GM23248 (cell line): Measurements from ENCODE around the gene PTPN6. TPM values are rescaled to one million over a fixed set of nuclear protein-coding genes. Genes with fewer than 3 reads are reported as not detected.
"Not testable (repeated sequence)": the region's sequence is repeated elsewhere in the genome, so short reads cannot be mapped to it uniquely, and the experiment has no call there.

ENCODE experiments used
- DNase-seq: peaks from one replicate; pipeline ENCODE4 v3.0.0-alpha.2; 2015
- H2AFZ ChIP-seq: fragments of 200-600 bp; sonication (generic); 2 replicates; pipeline ENCODE4 v1.6.1; 2016; ENCODE audit warnings: antibody characterized with exemption
- H3F3A ChIP-seq: fragments of 200-600 bp; sonication (generic); 2 replicates; pipeline ENCODE4 v1.6.1; 2016; ENCODE audit warnings: mild to moderate bottlenecking, antibody characterized with exemption, mixed run types; ENCODE audit not compliant: insufficient read depth
- H3K27ac ChIP-seq: fragments of 200-600 bp; sonication (generic); 2 replicates; pipeline ENCODE4 v1.5.1; 2016; ENCODE audit warnings: mild to moderate bottlenecking
- H3K27me3 ChIP-seq: fragments of 200-600 bp; sonication (generic); replicated peaks from 2 replicates; pipeline ENCODE4 v1.6.1; 2016; ENCODE audit warnings: mild to moderate bottlenecking; ENCODE audit not compliant: insufficient read depth
- H3K36me3 ChIP-seq: fragments of 200-600 bp; sonication (generic); 2 replicates; pipeline ENCODE4 v1.6.1; 2016; ENCODE audit warnings: low read depth, mild to moderate bottlenecking
- H3K4me1 ChIP-seq: fragments of 200-600 bp; sonication (generic); 2 replicates; pipeline ENCODE4 v1.6.1; 2016; ENCODE audit warnings: mild to moderate bottlenecking; ENCODE audit not compliant: insufficient read depth
- H3K4me2 ChIP-seq: fragments of 200-600 bp; sonication (generic); one replicate; pipeline ENCODE4 v1.6.1; 2016; ENCODE audit warnings: mild to moderate bottlenecking; ENCODE audit not compliant: unreplicated experiment
- H3K4me3 ChIP-seq: fragments of 200-600 bp; sonication (generic); 2 replicates; pipeline ENCODE4 v1.5.1; 2016; ENCODE audit warnings: mild to moderate bottlenecking
- H3K79me2 ChIP-seq: fragments of 200-600 bp; sonication (generic); 2 replicates; pipeline ENCODE4 v1.6.1; 2016; ENCODE audit warnings: mild to moderate bottlenecking; ENCODE audit not compliant: insufficient read depth
- H3K9ac ChIP-seq: fragments of 200-600 bp; sonication (generic); 2 replicates; pipeline ENCODE4 v1.6.1; 2016; ENCODE audit warnings: mild to moderate bottlenecking
- H3K9me2 ChIP-seq: fragments of 200-600 bp; sonication (generic); 2 replicates; pipeline ENCODE4 v1.6.1; 2016; ENCODE audit warnings: mixed run types, mild to moderate bottlenecking, moderate library complexity; ENCODE audit not compliant: insufficient read depth
- H3K9me3 ChIP-seq: fragments of 200-600 bp; sonication (generic); one replicate; pipeline ENCODE4 v1.6.1; 2017; ENCODE audit warnings: low read depth
- H4K20me1 ChIP-seq: fragments of 200-600 bp; sonication (generic); 2 replicates; pipeline ENCODE4 v1.6.0; 2016; ENCODE audit not compliant: insufficient read depth
- EZH2 ChIP-seq: fragments of 200-600 bp; sonication (generic); IDR thresholded peaks from 2 replicates; pipeline ENCODE4 v1.6.1; 2018; ENCODE audit warnings: antibody characterized with exemption, mild to moderate bottlenecking; ENCODE audit not compliant: insufficient read depth, poor library complexity, severe bottlenecking
- EZH2phosphoT487 ChIP-seq: fragments of 200-600 bp; sonication (generic); IDR thresholded peaks from 2 replicates; pipeline ENCODE4 v1.6.1; 2018; ENCODE audit warnings: antibody characterized with exemption, moderate library complexity, mild to moderate bottlenecking, low read depth; ENCODE audit not compliant: insufficient read depth
- WGBS, 2 experiments: methylation state at CpG; one replicate each; pipeline ENCODE4 v1.1.6; 2015 to 2017; ENCODE audit warnings: low lambda C conversion rate in 2 of 2, low coverage in 1 of 2; ENCODE audit errors: missing lambda C conversion rate in 2 of 2; 5-methylcytosine and 5-hydroxymethylcytosine counted together
- in situ Hi-C: fragments of 300-500 bp; cut with MboI; formaldehyde crosslinking; loops from 2 replicates; pipeline ENCODE4 v1.15.0; 2020
- polyA plus RNA-seq: library from polyadenylated mRNA; unstranded; fragments of >200 nt; fragmentation: Nextera tagmentation; extraction: Ambion mirVana; gene quantifications from 2 replicates; pipeline ENCODE4 v1.2.1, GENCODE V29; 2016
- total RNA-seq: library from RNA; depleted of rRNA; stranded (reverse); fragments of >200 nt; shearing (Covaris generic); gene quantifications from 2 replicates; pipeline ENCODE4 v1.2.3, GENCODE V29; 2014

The PTPN6 gene
- total and polyA plus RNA-seq, 2 experiments from 2014 or later: 0.21 TPM; not detected in 1

GRCh38 chr12:6905414-6906040, 45.6 kb upstream of the PTPN6 start:
- Histone ChIP-seq H3K27ac (peak overlapping the region; percentile 75), H3K9me2 (no peaks in the 10 kb centered on the region), H3K4me3 (peak overlapping the region; percentile 97), H3K4me1 (peaks cover 8% of the 10 kb centered on the region; the same call in 1 of the 2 replicates), H3K9ac (peak overlapping the region; percentile 96), H3K9me3 (no peaks in the 10 kb centered on the region), H3K4me2 (peak overlapping the region; percentile 100), H2AFZ (peak overlapping the region; percentile 97), H3K79me2 (no peaks in the 10 kb centered on the region), H4K20me1 (no peaks in the 10 kb centered on the region), H3K36me3 (no peaks in the 10 kb centered on the region), H3F3A (no peaks in the 10 kb centered on the region), H3K27me3 (no peaks in the 10 kb centered on the region)
- no peak for DNase-seq
- in situ Hi-C loops: no loop called here
- TF ChIP-seq EZH2phosphoT487 (no peak), EZH2 (no peak)
- 33 to 39% methylated on average over 4 to 5 of the region's 5 CpGs for WGBS, 2 experiments

- H4K20me1 ChIP-seq, H3K79me2 ChIP-seq, H3K9ac ChIP-seq, H2AFZ ChIP-seq, H3K9me3 ChIP-seq, H3K36me3 ChIP-seq, DNase-seq, H3K4me2 ChIP-seq, H3K27ac ChIP-seq, H3F3A ChIP-seq, in situ Hi-C loops, H3K4me1 ChIP-seq, H3K9me2 ChIP-seq, H3K27me3 ChIP-seq, H3K4me3 ChIP-seq: not testable (repeated sequence)
- WGBS, 2 experiments: 88 to 94% methylated on average over 11 of the region's 11 CpGs
Measured at GRCh38 chr12:6908141-6908540, 43.0 kb upstream of the PTPN6 start.

GRCh38 chr12:6909421-6910145, 41.6 kb upstream of the PTPN6 start:
- Histone ChIP-seq H3K4me1 (peaks cover 7% of the 10 kb centered on the region; the same call in 1 of the 2 replicates), H3K4me3 (no peak overlapping the region), H3K27ac (no peak overlapping the region), H3K79me2 (no peaks in the 10 kb centered on the region), H2AFZ (no peak overlapping the region), H3K9ac (no peak overlapping the region), H3K9me3 (no peaks in the 10 kb centered on the region), H3K36me3 (no peaks in the 10 kb centered on the region), H3K4me2 (no peak overlapping the region), H3F3A (no peaks in the 10 kb centered on the region), H4K20me1 (no peaks in the 10 kb centered on the region), H3K27me3 (no peaks in the 10 kb centered on the region), H3K9me2 (no peaks in the 10 kb centered on the region)
- in situ Hi-C loops: no loop called here
- DNase-seq: no peak
- WGBS, 2 experiments: 48 to 62% methylated on average over 4 of the region's 4 CpGs
- TF ChIP-seq EZH2 (no peak), EZH2phosphoT487 (no peak)

- in situ Hi-C loops: no loop called here
- H3K4me2 ChIP-seq: no peak overlapping the region
- TF ChIP-seq EZH2phosphoT487: no peak
- TF ChIP-seq EZH2: no peak
Measured at GRCh38 chr12:6912164-6912935, 38.8 kb upstream of the PTPN6 start.

More at GRCh38 chr12:6912164-6912935, 38.8 kb upstream of the PTPN6 start:
- Histone ChIP-seq H3K4me3 (no peak overlapping the region), H3F3A (no peaks in the 10 kb centered on the region), H2AFZ (no peak overlapping the region), H3K9ac (no peak overlapping the region), H3K36me3 (no peaks in the 10 kb centered on the region), H3K79me2 (peaks cover 11% of the 10 kb centered on the region; the same call in 1 of the 2 replicates), H4K20me1 (no peaks in the 10 kb centered on the region), H3K9me3 (no peaks in the 10 kb centered on the region), H3K27ac (no peak overlapping the region), H3K4me1 (peaks cover 10% of the 10 kb centered on the region; the same call in 1 of the 2 replicates), H3K9me2 (no peaks in the 10 kb centered on the region), H3K27me3 (no peaks in the 10 kb centered on the region)
- no peak for DNase-seq
- WGBS, 2 experiments: 83 to 89% methylated on average over 14 to 15 of the region's 15 CpGs
